Measurements from ENCODE around the gene SERPINB10. TPM values are rescaled to one million over a fixed set of nuclear protein-coding genes. Genes with fewer than 3 reads are reported as not detected.

SERPINB10 gene
- total RNA-seq, 2 experiments from 2014 or later = not detected

DNA sequence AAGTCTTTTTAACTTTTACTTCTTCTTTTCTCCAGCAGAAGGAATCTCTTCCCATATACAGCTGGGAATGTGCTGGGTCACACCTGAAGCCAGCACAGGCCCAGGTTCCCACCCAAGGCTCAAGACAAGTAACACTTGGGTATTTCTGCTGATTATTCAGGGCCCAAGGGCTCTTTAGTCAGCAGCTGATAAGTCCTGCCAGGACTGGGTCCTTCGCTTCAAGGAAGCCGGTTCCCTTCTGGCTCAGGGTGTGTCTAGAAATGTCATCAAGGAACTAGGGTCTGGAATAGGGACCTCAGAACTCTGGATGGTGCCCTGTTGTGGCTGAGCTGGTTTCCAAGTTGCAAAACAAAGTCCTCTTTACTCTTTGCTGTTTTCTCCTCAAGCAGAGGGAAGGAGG is 47.2 kb upstream of the SERPINB10 start:
- CTCF ChIA-PET = no interaction called here
- intact Hi-C loops (cut with DNase I, micrococcal nuclease) = no loop called here

DNA sequence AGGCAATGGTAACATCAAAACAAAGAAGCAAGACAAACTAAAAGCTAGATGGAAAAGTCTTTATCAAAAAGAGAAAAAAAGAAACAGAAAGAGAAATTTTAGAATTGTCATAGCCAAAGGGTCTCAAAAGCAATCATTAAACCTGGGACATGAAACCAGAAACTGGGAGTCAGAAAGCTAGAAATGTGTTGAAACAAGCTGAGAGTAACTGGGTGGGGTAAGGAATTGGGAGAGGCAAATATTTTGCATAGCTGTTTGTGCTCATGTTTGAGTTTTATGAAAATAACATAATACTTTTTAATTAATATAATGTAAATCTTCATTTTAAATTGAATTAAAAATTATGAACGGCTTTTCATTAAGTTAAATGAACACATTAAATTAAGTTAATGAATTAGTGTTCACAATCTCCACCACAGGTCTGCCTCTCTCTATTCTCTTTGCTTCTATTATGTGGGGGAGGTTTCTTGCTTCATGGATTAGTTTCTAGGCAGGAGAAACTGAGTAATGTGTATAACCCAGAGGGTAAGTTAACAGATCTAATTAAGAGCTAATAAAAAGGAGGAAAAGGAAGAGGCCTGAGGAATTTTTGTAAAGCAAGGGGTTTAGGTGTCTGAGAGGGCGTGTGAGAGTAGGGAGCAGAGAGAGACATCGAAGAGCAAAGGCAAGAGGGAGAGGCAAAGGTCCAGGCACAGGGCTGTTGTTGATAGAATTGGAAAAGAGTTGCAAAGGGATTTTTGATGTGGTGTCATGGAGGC is 40.2 kb upstream of the SERPINB10 start:
- Histone ChIP-seq H3K4me1 (ENCODE audit: insufficient read depth, low read length) (no peaks in the 10 kb centered on the region), H3K4me3 (ENCODE audit: low read length) (no peak overlapping the region), H3K27ac (ENCODE audit: low read depth in 1 of 2, low read length in 2 of 2) (no peak overlapping the region), H3K9me3 (ENCODE audit: control insufficient read depth in 1 of 2, insufficient read depth in 1 of 2, low read length in 2 of 2) (no peaks in the 10 kb centered on the region), H3K27me3 (ENCODE audit: control insufficient read depth in 1 of 2, insufficient read depth in 2 of 2, low read length in 2 of 2) (no peaks in the 10 kb centered on the region), H3K36me3 (ENCODE audit: insufficient read depth, low read length) (no peaks in the 10 kb centered on the region)
- no peaks in the 10 kb centered on the region for H3K36me3 Mint-ChIP-seq (ENCODE audit: low read depth)
- ATAC-seq (ENCODE audit: poor library complexity) (no peak), DNase-seq (no peak)
- intact Hi-C loops (cut with DNase I, micrococcal nuclease) = no loop called here
- no peak overlapping the region for H3K27ac Mint-ChIP-seq
- no peaks in the 10 kb centered on the region for H3K4me1 Mint-ChIP-seq (ENCODE audit: low read depth)
- no peak overlapping the region for H3K4me3 Mint-ChIP-seq
- peaks cover 4% of the 10 kb centered on the region for H3K27me3 Mint-ChIP-seq
- no peaks in the 10 kb centered on the region for H3K9me3 Mint-ChIP-seq
- ChIA-PET POLR2A (no interaction called here), CTCF (interaction anchor here (1.2 kb wide), 1 partner anchor 66 kb away, joined by 3 read pairs; no protein-coding TSS in a partner anchor)
- TF ChIP-seq, protein P1, sequence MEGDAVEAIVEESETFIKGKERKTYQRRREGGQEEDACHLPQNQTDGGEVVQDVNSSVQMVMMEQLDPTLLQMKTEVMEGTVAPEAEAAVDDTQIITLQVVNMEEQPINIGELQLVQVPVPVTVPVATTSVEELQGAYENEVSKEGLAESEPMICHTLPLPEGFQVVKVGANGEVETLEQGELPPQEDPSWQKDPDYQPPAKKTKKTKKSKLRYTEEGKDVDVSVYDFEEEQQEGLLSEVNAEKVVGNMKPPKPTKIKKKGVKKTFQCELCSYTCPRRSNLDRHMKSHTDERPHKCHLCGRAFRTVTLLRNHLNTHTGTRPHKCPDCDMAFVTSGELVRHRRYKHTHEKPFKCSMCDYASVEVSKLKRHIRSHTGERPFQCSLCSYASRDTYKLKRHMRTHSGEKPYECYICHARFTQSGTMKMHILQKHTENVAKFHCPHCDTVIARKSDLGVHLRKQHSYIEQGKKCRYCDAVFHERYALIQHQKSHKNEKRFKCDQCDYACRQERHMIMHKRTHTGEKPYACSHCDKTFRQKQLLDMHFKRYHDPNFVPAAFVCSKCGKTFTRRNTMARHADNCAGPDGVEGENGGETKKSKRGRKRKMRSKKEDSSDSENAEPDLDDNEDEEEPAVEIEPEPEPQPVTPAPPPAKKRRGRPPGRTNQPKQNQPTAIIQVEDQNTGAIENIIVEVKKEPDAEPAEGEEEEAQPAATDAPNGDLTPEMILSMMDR (IDR thresholded peaks at IDR 0.05) = no peak

More for the DNA sequence above, 47.2 kb upstream of the SERPINB10 start:
- ATAC-seq (ENCODE audit: poor library complexity) (no peak), DNase-seq (no peak)
- no peaks in the 10 kb centered on the region for H3K36me3 ChIP-seq (ENCODE audit: insufficient read depth, low read length)
- POLR2A ChIA-PET = no interaction called here
- no peak overlapping the region for H3K4me3 ChIP-seq (ENCODE audit: low read length)
- H3K36me3 Mint-ChIP-seq (ENCODE audit: low read depth) = no peaks in the 10 kb centered on the region
- peaks cover 4% of the 10 kb centered on the region for H3K9me3 Mint-ChIP-seq
- H3K27me3 ChIP-seq (ENCODE audit: control insufficient read depth in 1 of 2, insufficient read depth in 2 of 2, low read length in 2 of 2) = peaks cover 6 to 16% of the 10 kb centered on the region in 2 experiments
- peaks cover 0 to 2% of the 10 kb centered on the region in 2 experiments for H3K9me3 ChIP-seq (ENCODE audit: control insufficient read depth in 1 of 2, insufficient read depth in 1 of 2, low read length in 2 of 2)
- H3K4me1 Mint-ChIP-seq (ENCODE audit: low read depth) = no peaks in the 10 kb centered on the region
- TF ChIP-seq, protein P1 (IDR thresholded peaks at IDR 0.05) = no peak
- H3K4me1 ChIP-seq (ENCODE audit: insufficient read depth, low read length) = no peaks in the 10 kb centered on the region
- H3K27me3 Mint-ChIP-seq = peaks cover 5% of the 10 kb centered on the region
- no peak overlapping the region for H3K27ac ChIP-seq (ENCODE audit: low read depth in 1 of 2, low read length in 2 of 2)
- no peak overlapping the region for H3K4me3 Mint-ChIP-seq
- H3K27ac Mint-ChIP-seq = no peak overlapping the region

DNA sequence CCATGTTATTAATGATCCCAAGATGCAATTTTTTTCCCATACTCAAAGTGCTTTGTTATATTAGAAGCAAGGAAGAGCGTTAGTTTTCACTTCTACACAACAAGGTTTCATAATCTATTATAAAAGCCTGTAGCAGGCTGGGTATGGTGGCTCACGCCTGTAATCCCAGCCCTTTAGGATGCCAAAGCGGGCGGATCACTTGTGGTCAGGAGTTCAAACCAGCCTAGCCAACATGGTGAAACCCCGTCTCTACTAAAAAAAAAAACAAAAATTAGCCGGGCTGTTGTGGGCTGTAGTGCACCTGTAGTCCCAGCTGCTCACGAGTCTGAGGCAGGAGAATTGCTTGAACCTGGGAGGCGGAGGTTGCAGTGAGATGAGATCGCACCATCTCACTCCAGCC is 39.2 kb upstream of the SERPINB10 start:
- POLR2A ChIA-PET = no interaction called here
- Mint-ChIP-seq H3K9me3 (no peaks in the 10 kb centered on the region), H3K27me3 (peaks cover 4% of the 10 kb centered on the region), H3K27ac (no peak overlapping the region), H3K4me3 (no peak overlapping the region), H3K36me3 (ENCODE audit: low read depth) (no peaks in the 10 kb centered on the region), H3K4me1 (ENCODE audit: low read depth) (no peaks in the 10 kb centered on the region)
- ATAC-seq (ENCODE audit: poor library complexity) (no peak), DNase-seq (no peak)
- Histone ChIP-seq H3K4me3 (ENCODE audit: low read length) (no peak overlapping the region), H3K36me3 (ENCODE audit: insufficient read depth, low read length) (no peaks in the 10 kb centered on the region), H3K4me1 (ENCODE audit: insufficient read depth, low read length) (no peaks in the 10 kb centered on the region), H3K9me3 (ENCODE audit: control insufficient read depth in 1 of 2, insufficient read depth in 1 of 2, low read length in 2 of 2) (no peaks in the 10 kb centered on the region), H3K27ac (ENCODE audit: low read depth in 1 of 2, low read length in 2 of 2) (no peak overlapping the region), H3K27me3 (ENCODE audit: control insufficient read depth in 1 of 2, insufficient read depth in 2 of 2, low read length in 2 of 2) (no peaks in the 10 kb centered on the region)
- TF ChIP-seq, protein P1 (IDR thresholded peaks at IDR 0.05) = no peak
- intact Hi-C loops (cut with DNase I, micrococcal nuclease) = no loop called here
- CTCF ChIA-PET = interaction anchor here (1.2 kb wide), 1 partner anchor 65 kb away, joined by 3 read pairs; no protein-coding TSS in a partner anchor
